ENCODE measurements around the gene CPN2. TPM values are rescaled to one million over a fixed set of nuclear protein-coding genes. Genes with fewer than 3 reads are reported as not detected.

CPN2 gene
- total RNA-seq, 1 donor from 2014 or later, result 0.35 TPM

GRCh38 chr3:194320744-194321243 lies 30.3 kb downstream of the CPN2 start:
- intact Hi-C loops (cut with DNase I), result no loop called here

GRCh38 chr3:194320100-194320499 lies 31.0 kb downstream of the CPN2 start:
- DNase-seq (ENCODE audit: low spot score), result no peak
- intact Hi-C loops (cut with DNase I), result no loop called here

More at GRCh38 chr3:194320744-194321243, 30.3 kb downstream of the CPN2 start:
- no peak for DNase-seq (ENCODE audit: low spot score)

GRCh38 chr3:194318511-194319161 lies 32.5 kb downstream of the CPN2 start:
- no peak for DNase-seq (ENCODE audit: low spot score)
- intact Hi-C loops (cut with DNase I), result loop anchor here (5.0 to 10.0 kb wide), 2 partner anchors 316 to 344 kb away; no protein-coding TSS in a partner anchor

DNA sequence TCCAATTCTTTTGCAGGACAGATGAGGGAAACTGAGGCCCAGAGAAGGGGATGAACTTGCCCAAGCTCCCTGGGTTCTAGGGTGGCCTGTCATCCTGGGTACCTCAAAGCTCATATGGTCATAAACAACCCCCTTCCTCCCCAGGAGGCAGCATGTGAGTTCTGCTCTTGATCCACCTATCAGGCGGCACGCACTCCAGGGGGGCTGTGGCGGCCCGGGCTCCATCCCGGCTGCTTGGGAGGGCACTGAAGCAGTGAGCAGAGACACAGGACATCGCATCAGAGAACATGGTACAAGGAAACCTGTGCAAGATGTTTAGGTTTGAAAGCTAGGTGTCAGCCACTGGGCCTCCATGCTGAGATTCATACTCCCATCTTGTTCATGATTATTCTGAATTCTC lies 34.2 kb downstream of the CPN2 start:
- intact Hi-C loops (cut with DNase I), result loop anchor here (5.0 to 10.0 kb wide), 2 partner anchors 315 to 342 kb away; no protein-coding TSS in a partner anchor

DNA sequence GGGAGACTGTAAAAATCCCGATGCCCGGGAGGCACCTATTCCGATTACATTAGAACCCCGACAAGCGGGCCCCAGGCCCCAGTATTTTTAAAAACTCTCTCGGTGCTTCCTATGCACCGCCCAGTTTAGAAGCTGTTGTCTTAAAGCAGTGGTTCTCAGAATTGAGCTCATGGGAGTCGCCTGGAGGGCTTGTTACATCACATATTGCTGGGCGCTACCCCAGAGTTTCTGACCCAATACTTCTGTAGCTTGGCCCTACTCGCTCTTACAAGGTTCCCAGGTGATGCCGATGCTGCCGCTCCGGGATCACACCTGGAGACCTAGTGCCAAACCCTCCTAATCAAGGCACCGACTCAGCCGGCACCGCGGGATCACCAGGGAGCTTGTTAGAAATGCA lies 35.2 kb downstream of the CPN2 start:
- no peak for DNase-seq (ENCODE audit: low spot score)
- intact Hi-C loops (cut with DNase I), result loop anchor here (1.0 to 10.0 kb wide), 6 partner anchors 39 to 535 kb away; no protein-coding TSS in a partner anchor

More for the DNA sequence above, 34.2 kb downstream of the CPN2 start:
- DNase-seq (ENCODE audit: low spot score), result no peak

- DNase-seq (ENCODE audit: low spot score), result peak; percentile 92
- intact Hi-C loops (cut with DNase I), result loop anchor here (1.0 to 10.0 kb wide), 6 partner anchors 39 to 534 kb away; no protein-coding TSS in a partner anchor
Measured at GRCh38 chr3:194315088-194315964, 35.8 kb downstream of the CPN2 start.

- no peak for DNase-seq (ENCODE audit: low spot score)
- intact Hi-C loops (cut with DNase I), result loop anchor here (1.0 to 10.0 kb wide), 6 partner anchors 38 to 533 kb away; no protein-coding TSS in a partner anchor
Measured at GRCh38 chr3:194314388-194315068, 36.6 kb downstream of the CPN2 start.

DNA sequence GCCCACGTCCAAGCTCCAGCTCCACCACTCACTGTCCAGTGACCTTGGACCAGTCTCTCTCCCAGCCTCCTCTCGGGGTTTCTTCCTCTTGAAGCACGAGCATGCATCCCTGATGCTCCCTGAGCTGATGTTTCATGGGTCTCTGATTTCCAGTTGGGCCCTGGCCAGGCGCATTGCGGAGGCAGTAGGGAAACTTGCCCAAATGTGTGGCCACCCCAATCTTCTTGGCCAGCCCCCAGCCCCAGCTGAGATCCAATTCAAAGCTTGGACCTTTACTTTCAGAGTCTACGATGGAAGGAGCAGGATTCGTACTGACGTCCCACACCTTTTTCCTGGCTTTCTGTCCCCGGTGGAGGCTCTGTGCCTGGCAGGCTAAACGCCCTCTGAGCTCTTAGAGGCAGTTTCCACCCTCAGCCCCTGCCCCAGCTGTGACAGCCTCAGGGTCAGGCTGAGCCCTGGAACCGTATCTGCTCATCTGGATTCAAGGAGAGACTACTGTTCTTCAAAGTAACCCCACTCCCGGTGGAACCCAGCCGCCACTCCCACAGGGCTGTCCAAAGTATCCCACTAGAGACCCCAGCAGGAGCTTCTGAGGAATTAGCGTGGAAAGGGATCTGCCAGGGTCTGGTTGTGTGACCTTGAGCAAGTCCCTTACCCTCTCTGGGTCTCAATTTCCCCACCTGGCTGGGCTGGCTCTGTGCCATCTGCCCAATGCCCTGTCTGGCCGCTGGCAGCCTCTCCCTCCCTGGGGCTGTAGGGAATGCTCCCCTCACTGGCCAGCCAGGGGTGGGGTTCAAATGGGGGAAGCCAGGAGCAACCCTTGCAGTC lies 37.4 kb downstream of the CPN2 start:
- intact Hi-C loops (cut with DNase I), result loop anchor here (2.0 to 10.0 kb wide), 4 partner anchors 37 to 525 kb away; no protein-coding TSS in a partner anchor
- peak; percentile 75 for DNase-seq (ENCODE audit: low spot score)

DNA sequence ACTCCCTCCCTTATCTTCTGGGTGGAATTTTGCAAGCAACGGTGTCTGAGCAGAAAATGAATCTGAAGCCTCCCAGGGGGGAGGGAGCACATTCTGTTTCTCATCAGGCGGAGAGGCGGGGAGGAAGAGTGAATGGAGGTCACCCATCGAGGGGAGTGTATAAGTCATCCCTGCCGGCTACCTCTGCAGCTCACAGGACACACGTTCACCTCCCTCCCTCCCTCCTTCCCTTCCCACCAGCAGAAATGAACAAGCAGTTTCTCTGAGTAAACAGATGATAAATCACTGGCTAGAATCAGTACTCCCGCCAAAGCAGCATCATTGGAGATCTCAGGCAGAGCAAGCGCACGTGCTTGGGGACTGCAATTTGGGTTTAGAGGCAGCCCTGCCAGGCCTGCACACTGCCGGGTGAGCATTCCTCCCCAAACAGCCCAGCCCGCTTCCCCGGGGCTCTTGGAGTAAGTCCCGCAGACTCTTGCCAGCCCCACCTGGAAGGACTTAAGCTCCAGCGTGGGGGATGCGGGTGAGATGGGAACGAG lies 38.3 kb downstream of the CPN2 start:
- peak; percentile 69 for DNase-seq (ENCODE audit: low spot score)
- intact Hi-C loops (cut with DNase I), result loop anchor here (10.0 kb wide), 1 partner anchor 338 kb away; no protein-coding TSS in a partner anchor

DNA sequence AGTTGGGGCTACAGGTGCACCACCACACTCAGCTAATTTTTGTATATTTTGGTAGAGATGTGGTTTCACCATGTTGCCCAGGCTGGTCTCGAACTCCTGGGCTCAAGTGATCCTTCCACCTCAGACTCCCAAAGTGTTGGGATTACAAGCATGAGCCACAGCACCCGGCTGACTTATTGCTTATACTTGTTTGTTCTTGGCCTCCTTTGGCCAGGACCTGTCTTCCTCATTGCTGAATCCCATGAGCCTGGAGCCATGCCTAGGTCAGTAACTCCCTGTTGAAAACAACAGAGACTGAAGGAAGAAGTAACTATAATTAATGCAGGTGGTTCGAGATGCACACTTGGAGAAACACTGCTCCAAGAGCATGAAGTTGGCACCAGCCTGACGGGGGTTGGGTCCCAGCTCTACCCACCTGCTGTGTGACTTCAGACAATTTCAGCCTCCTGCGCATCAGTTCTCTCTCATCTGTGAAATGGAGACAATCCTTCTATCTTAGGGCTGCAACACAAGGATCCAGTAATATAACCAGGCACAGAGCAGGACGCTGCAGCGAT lies 38.9 kb downstream of the CPN2 start:
- peak; percentile 53 for DNase-seq (ENCODE audit: low spot score)
- intact Hi-C loops (cut with DNase I), result loop anchor here (10.0 kb wide), 1 partner anchor 337 kb away; no protein-coding TSS in a partner anchor

- peak; percentile 24 for DNase-seq (ENCODE audit: low spot score)
- intact Hi-C loops (cut with DNase I), result loop anchor here (10.0 kb wide), 1 partner anchor 336 kb away; no protein-coding TSS in a partner anchor
Measured at GRCh38 chr3:194311000-194311399, 40.1 kb downstream of the CPN2 start.

- intact Hi-C loops (cut with DNase I), result loop anchor here (10.0 kb wide), 1 partner anchor 335 kb away; no protein-coding TSS in a partner anchor
Measured at GRCh38 chr3:194310060-194310835, 40.9 kb downstream of the CPN2 start.

GRCh38 chr3:194308601-194309449 lies 42.3 kb downstream of the CPN2 start:
- peak; percentile 35 for DNase-seq (ENCODE audit: low spot score)
- intact Hi-C loops (cut with DNase I), result no loop called here

More at GRCh38 chr3:194310060-194310835, 40.9 kb downstream of the CPN2 start:
- DNase-seq (ENCODE audit: low spot score), result peak; percentile 71

- peak; percentile 12 for DNase-seq (ENCODE audit: low spot score)
- intact Hi-C loops (cut with DNase I), result no loop called here
Measured at GRCh38 chr3:194307849-194308248, 43.3 kb downstream of the CPN2 start.

DNA sequence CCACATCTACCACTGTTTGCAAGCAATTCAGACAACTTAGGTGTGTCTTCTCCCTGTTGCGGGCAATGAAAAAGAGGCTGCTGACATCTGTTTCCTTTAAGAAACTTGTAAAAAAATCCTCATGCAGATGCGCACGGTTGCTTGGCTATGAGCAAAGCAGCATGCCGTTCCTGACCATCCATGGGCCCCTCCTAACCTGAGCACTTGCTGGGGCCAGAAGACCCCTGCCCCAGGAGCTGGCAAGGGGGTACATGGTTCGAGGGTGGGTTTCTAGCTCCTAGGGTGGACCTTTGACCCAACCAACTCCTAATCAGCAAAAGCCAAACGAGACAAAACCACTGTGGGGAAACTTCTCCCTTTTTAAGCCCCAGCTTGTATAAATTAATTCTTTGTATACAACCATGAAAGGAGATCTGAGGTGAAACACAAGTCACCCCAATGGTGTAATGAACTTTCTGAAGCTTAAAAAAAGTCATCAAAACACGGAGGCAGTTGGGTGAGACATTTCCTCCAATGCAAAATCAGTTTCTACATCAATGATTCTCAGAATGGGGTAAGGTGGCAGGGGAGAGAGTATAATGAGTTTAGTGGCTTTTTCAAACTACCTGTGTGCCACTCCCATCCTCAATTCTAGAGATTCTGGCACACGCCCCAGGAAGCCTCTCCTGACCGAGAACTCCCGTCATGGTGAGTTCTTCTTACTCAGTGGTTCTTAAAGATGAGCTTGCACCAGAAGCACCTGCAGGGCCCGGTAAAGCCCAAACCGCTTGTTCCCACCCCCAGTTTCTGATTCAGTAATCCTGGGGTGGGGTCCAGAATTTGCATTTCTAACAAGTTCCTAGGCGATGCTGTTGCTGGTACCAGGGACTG lies 44.1 kb downstream of the CPN2 start:
- DNase-seq (ENCODE audit: low spot score), result peak; percentile 41
- intact Hi-C loops (cut with DNase I), result no loop called here
